SJCRH30 (cell line): ENCODE measurements around the gene CEACAM21. TPM values are rescaled to one million over a fixed set of nuclear protein-coding genes. Genes with fewer than 3 reads are reported as not detected.

Experiments used
- DNase-seq, 2 experiments: peaks; one replicate each; pipeline ENCODE4 v3.0.0-alpha.2; 2015 to 2020
- H3K27ac ChIP-seq: fragments of 250-450 bp; sonication (Bioruptor Pico); 2 replicates; pipeline ENCODE4 v1.5.1; 2020; ENCODE audit warnings: mild to moderate bottlenecking, moderate library complexity
- H3K27me3 ChIP-seq: fragments of 250-450 bp; sonication (Bioruptor Pico); 2 replicates; pipeline ENCODE4 v1.5.1; 2020; ENCODE audit warnings: mild to moderate bottlenecking, moderate library complexity
- H3K36me3 ChIP-seq: fragments of 250-450 bp; sonication (Bioruptor Pico); 2 replicates; pipeline ENCODE4 v1.5.1; 2020; ENCODE audit warnings: mild to moderate bottlenecking, moderate library complexity
- H3K4me1 ChIP-seq: fragments of 250-450 bp; sonication (Bioruptor Pico); 2 replicates; pipeline ENCODE4 v1.5.1; 2020; ENCODE audit warnings: mild to moderate bottlenecking, moderate library complexity
- H3K4me3 ChIP-seq: fragments of 250-450 bp; sonication (Bioruptor Pico); 2 replicates; pipeline ENCODE4 v1.5.1; 2020; ENCODE audit warnings: mild to moderate bottlenecking, moderate library complexity
- H3K9me3 ChIP-seq: fragments of 250-450 bp; sonication (Bioruptor Pico); replicated peaks from 2 replicates; pipeline ENCODE4 v1.5.1; 2020; ENCODE audit warnings: mild to moderate bottlenecking, moderate library complexity
- total RNA-seq: library from RNA; depleted of rRNA; stranded (reverse); fragments of >200 nt; shearing (Covaris generic); gene quantifications from 2 replicates; pipeline ENCODE4 v1.2.3, GENCODE V29; 2014; rRNA removed

The CEACAM21 gene
- total RNA-seq, 1 experiment from 2014 or later, result 5.5 TPM

DNA sequence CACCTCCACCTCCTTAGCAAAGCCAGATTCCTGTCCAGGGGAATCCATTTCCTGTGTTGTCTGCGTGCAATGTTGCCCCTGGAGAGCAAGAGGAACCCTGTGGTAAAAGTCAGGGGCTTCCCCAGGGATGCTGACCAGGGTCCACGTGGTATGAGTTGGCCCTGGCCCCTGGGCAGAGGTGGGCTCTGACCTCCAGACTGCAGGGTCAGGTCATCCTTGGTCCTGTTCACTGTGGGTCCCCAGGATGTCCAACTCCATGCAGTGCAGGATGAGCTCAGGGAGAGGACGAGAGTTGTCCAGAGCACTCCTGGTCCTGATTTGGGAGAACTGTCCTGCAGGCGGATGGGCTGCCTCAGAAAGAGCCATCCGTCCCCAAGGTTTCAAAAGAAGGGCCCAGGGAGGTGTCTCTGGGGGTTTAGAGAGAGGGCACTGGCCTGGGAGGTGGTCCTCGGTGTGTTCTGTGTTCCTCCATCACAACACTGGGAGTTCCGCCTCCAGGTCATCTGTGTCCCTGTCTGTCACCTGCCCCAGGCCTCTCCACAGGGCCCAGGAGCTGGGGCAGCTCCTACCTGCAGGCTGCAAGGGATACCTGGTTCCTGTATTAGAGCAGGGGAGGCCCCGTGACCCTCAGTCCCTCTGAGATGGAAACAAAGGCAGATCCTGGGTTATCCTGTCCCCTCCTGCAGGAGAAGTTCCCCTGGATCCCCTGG is 52.2 kb downstream of the CEACAM21 start:
- H3K27ac ChIP-seq, result no peak overlapping the region
- H3K4me3 ChIP-seq, result no peak overlapping the region
- DNase-seq, result no peak
- no peaks in the 10 kb centered on the region for H3K4me1 ChIP-seq
- no peaks in the 10 kb centered on the region for H3K36me3 ChIP-seq
- peaks cover 28% of the 10 kb centered on the region for H3K27me3 ChIP-seq
- peaks cover 7% of the 10 kb centered on the region; the same call in 1 of the 2 replicates for H3K9me3 ChIP-seq

Other genes starting within 250 kb of the CEACAM21 start
- gene TGFB1, start 222.2 kb upstream of the CEACAM21 start, total RNA-seq, result 11.0 and 12.7 TPM in 2 replicates
- gene B9D2, start 212.0 kb upstream of the CEACAM21 start, total RNA-seq, result 2.8 and 2.9 TPM in 2 replicates
- 1.6 and 1.7 TPM in 2 replicates for gene TMEM91, start 199.6 kb upstream of the CEACAM21 start, total RNA-seq
- gene EXOSC5, start 178.8 kb upstream of the CEACAM21 start, total RNA-seq, result 59.9 and 68.6 TPM in 2 replicates
- 59.3 and 64.2 TPM in 2 replicates for gene BCKDHA, start 178.3 kb upstream of the CEACAM21 start, total RNA-seq
- 10.6 TPM in 2 replicates for gene B3GNT8, start 148.8 kb upstream of the CEACAM21 start, total RNA-seq
- gene DMAC2, start 136.3 kb upstream of the CEACAM21 start, total RNA-seq, result 88.6 and 91.7 TPM in 2 replicates
- gene ERICH4, start 133.0 kb upstream of the CEACAM21 start, total RNA-seq, result not detected in 2 replicates
- not detected in 2 replicates for gene CEACAM4, start 50.9 kb downstream of the CEACAM21 start, total RNA-seq
- not detected in 2 replicates for gene CEACAM7, start 112.1 kb downstream of the CEACAM21 start, total RNA-seq
- not detected in 2 replicates for gene CEACAM5, start 132.5 kb downstream of the CEACAM21 start, total RNA-seq
- not detected in 2 replicates for gene CEACAM6, start 179.4 kb downstream of the CEACAM21 start, total RNA-seq
- gene CEACAM3, start 220.4 kb downstream of the CEACAM21 start, total RNA-seq, result not detected in 2 replicates